Hepatocyte (in vitro differentiated cells): ENCODE results near the gene STARD8.

Experiments
- EZH2 ChIP-seq: fragments of 200-600 bp; sonication (generic); IDR thresholded peaks from 2 replicates; pipeline ENCODE4 v1.6.1; 2016; ENCODE audit warnings: antibody characterized with exemption, mild to moderate bottlenecking, borderline replicate concordance
- EZH2phosphoT487 ChIP-seq: fragments of 200-600 bp; sonication (generic); IDR thresholded peaks from one replicate; pipeline ENCODE4 v1.6.1; 2018; ENCODE audit warnings: antibody characterized with exemption, mild to moderate bottlenecking, low read depth, moderate library complexity; ENCODE audit not compliant: unreplicated experiment, severe bottlenecking
- TF ChIP-seq, protein P1 (sequence below): fragments of 200-600 bp; sonication (generic); IDR thresholded peaks from 2 replicates; pipeline ENCODE4 v1.5.1; 2016; ENCODE audit warnings: antibody characterized with exemption, mild to moderate bottlenecking; ENCODE audit not compliant: poor library complexity

DNA sequence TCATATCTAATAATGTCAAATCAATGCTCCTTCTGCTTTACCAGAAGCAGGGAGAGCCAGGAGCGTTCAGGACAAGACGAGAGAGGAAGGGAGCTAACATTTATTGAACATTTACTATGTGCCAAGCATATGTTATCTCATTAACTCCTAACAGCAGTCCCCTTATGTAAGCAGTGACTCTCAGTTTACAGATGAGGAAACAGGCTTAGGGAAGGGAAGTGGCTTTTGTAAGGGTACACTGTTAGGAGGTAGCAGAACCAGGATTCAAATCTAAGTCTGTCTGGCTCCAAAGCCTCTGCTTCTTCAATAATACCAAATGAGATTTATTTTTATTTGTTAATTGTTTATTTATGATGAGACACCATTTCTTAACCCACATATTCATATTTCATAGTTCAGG, 2.6 kb upstream of the STARD8 start:
- TF ChIP-seq, protein P1, sequence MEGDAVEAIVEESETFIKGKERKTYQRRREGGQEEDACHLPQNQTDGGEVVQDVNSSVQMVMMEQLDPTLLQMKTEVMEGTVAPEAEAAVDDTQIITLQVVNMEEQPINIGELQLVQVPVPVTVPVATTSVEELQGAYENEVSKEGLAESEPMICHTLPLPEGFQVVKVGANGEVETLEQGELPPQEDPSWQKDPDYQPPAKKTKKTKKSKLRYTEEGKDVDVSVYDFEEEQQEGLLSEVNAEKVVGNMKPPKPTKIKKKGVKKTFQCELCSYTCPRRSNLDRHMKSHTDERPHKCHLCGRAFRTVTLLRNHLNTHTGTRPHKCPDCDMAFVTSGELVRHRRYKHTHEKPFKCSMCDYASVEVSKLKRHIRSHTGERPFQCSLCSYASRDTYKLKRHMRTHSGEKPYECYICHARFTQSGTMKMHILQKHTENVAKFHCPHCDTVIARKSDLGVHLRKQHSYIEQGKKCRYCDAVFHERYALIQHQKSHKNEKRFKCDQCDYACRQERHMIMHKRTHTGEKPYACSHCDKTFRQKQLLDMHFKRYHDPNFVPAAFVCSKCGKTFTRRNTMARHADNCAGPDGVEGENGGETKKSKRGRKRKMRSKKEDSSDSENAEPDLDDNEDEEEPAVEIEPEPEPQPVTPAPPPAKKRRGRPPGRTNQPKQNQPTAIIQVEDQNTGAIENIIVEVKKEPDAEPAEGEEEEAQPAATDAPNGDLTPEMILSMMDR: no peak
- TF ChIP-seq EZH2phosphoT487 (no peak), EZH2 (no peak)
